Suprapubic skin (tissue), 4 donors: ENCODE data around the gene CFAP52. TPM values are rescaled to one million over a fixed set of nuclear protein-coding genes. Genes with fewer than 3 reads are reported as not detected.

Experiments
- DNase-seq, 2 donors: peaks; one replicate each; pipeline ENCODE4 v3.0.0-alpha.2; 2019; ENCODE audit warnings: low spot score in 2 of 2
- H3K27ac ChIP-seq: fragments of 200-600 bp; sonication (generic); one replicate; pipeline ENCODE4 v1.5.1; 2019
- H3K27me3 ChIP-seq: fragments of 200-600 bp; sonication (generic); one replicate; pipeline ENCODE4 v1.5.1; 2019
- H3K36me3 ChIP-seq: fragments of 200-600 bp; sonication (generic); one replicate; pipeline ENCODE4 v1.5.1; 2019
- H3K4me1 ChIP-seq: fragments of 200-600 bp; sonication (generic); one replicate; pipeline ENCODE4 v1.5.1; 2019
- H3K4me3 ChIP-seq: fragments of 200-600 bp; sonication (generic); one replicate; pipeline ENCODE4 v1.5.1; 2019; ENCODE audit warnings: mild to moderate bottlenecking
- H3K9me3 ChIP-seq: fragments of 200-600 bp; sonication (generic); one replicate; pipeline ENCODE4 v1.5.1; 2019
- CTCF ChIP-seq, 2 donors: fragments of 200-600 bp in 1 of 2; fragments of 450-650 bp in 1 of 2; sonication (generic) in 1 of 2; IDR thresholded peaks; one replicate each; pipeline ENCODE4 v1.5.1; 2016 to 2019; ENCODE audit warnings: antibody characterized with exemption in 2 of 2, mild to moderate bottlenecking in 1 of 2, moderate library complexity in 1 of 2
- EP300 ChIP-seq: sonication (generic); formaldehyde crosslinking; IDR thresholded peaks from one replicate; pipeline ENCODE4 v1.6.1; 2017; ENCODE audit warnings: antibody characterized with exemption
- POLR2A ChIP-seq, 2 donors: fragments of 450-650 bp; IDR thresholded peaks; one replicate each; pipeline ENCODE4 v1.6.1; 2017; ENCODE audit warnings: antibody characterized with exemption in 2 of 2, mild to moderate bottlenecking in 2 of 2, moderate library complexity in 2 of 2
- POLR2AphosphoS5 ChIP-seq, 3 donors: sonication (generic); formaldehyde crosslinking; IDR thresholded peaks; one replicate each; pipeline ENCODE4 v1.6.1; 2017; ENCODE audit warnings: antibody characterized with exemption in 3 of 3
- whole genome bisulfite sequencing: methylation state at CpG from one replicate; pipeline ENCODE4 v1.1.5; 2018; 5-methylcytosine and 5-hydroxymethylcytosine counted together
- total RNA-seq, 4 donors: library from RNA; depleted of rRNA; stranded (reverse); fragments of >200 nt; gene quantifications; one replicate each; pipeline ENCODE4 v1.1.0, GENCODE V29; 2016

The CFAP52 gene
- total RNA-seq, 4 donors from 2014 or later = not detected

- 85% methylated on average over 10 of the region's 10 CpGs for WGBS
- Histone ChIP-seq H3K4me3 (no peak overlapping the region), H3K27ac (no peak overlapping the region), H3K36me3 (no peaks in the 10 kb centered on the region), H3K4me1 (no peaks in the 10 kb centered on the region), H3K27me3 (no peaks in the 10 kb centered on the region), H3K9me3 (no peaks in the 10 kb centered on the region)
- TF ChIP-seq EP300 (no peak), POLR2A (IDR thresholded peaks at IDR 0.05) (no peak), POLR2AphosphoS5 (IDR thresholded peaks at IDR 0.05) (no peak), CTCF (IDR thresholded peaks at IDR 0.05) (no peak)
- no peak for DNase-seq
Observed at GRCh38 chr17:9684955-9685621, 108.6 kb downstream of the CFAP52 start.

Other genes starting within 250 kb of the CFAP52 start
- 10 to 100 TPM; 21.5 to 74.0 (median 38.4) TPM for gene STX8, start 822 bp upstream of the CFAP52 start, total RNA-seq
- gene USP43, start 68.9 kb downstream of the CFAP52 start, total RNA-seq = 1 to 10 TPM; 3.1 to 7.2 (median 4.2) TPM
- gene DHRS7C, start 214.9 kb downstream of the CFAP52 start, total RNA-seq = not detected
- not detected for gene GSG1L2, start 245.4 kb downstream of the CFAP52 start, total RNA-seq
- under 1 TPM in 3 of 4 donors, not detected in 1; 0.40 to 0.76 (median 0.49) TPM for gene GLP2R, start 249.3 kb downstream of the CFAP52 start, total RNA-seq